DMS 273 (cell line): Measurements from ENCODE around the gene INHBE.
"Not testable (repeated sequence)": the region's sequence is repeated elsewhere in the genome, so short reads cannot be mapped to it uniquely, and the experiment has no call there.

Experiments used
- DNase-seq: peaks from one replicate; lab custom pipeline; 2025; ENCODE audit not compliant: unreplicated experiment; lab: John Stamatoyannopoulos, UW

The INHBE gene

DNA sequence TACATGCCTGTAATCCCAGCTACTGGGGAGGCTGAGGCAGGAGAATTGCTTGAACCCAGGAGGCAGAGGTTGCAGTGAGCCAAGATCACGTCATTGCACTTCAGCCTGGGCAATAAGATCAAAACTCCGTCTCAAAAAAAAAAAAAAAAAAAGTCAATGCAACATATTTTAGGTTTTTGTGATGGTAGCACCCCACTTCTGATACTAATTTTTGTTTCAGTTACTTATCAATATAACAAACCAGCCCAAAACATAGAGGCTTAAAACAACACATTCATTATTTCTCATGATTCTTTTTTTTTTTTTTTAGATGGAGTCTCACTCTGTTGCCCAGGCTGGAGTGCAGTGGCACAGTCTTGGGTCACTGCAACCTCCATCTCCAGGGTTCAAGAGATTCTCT lies 13.7 kb upstream of the INHBE start:
- not testable (repeated sequence) for DNase-seq

DNA sequence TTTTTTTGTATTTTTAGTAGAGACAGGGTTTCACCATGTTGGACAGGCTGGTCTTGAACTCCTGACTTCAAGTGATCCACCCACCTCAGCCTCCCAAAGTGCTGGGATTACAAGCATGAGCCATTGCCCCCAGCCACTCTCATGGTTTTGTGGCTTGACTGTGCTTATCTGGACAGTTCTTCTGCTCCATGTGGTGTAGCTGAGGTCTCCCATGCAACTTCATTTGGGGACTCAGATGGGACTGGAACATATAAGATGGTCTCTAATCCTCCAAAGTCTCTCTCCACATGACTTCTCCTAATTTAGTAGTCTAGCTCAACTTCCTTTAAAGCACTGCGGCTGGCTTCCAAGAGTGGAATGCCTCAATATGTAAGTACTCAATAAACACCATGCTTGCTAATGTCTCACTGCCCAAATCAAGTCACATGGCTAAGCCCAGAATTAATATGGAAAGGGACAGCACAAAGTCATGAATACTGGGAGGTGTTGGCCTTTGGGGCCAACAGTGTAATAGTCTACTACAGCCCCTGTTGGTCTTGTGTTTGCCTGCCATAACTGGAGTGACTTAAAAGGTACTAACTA lies 13.2 kb upstream of the INHBE start:
- DNase-seq = no peak

- not testable (repeated sequence) for DNase-seq
Measured at GRCh38 chr12:57444337-57444736, 10.8 kb upstream of the INHBE start.

GRCh38 chr12:57444744-57445143 lies 10.4 kb upstream of the INHBE start:
- no peak for DNase-seq

- DNase-seq = no peak
Measured at GRCh38 chr12:57446292-57446960, 8.7 kb upstream of the INHBE start.

GRCh38 chr12:57448669-57449068 lies 6.4 kb upstream of the INHBE start:
- peak; percentile 7 for DNase-seq

DNA sequence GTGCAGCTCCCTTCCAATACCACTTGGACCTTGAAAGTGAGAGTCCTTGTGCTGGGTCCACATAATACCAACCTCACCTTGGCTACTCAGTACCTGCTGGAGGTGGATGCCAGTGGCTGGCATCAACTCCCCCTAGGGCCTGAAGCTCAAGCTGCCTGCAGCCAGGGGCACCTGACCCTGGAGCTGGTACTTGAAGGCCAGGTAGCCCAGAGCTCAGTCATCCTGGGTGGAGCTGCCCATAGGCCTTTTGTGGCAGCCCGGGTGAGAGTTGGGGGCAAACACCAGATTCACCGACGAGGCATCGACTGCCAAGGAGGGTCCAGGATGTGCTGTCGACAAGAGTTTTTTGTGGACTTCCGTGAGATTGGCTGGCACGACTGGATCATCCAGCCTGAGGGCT lies 5.7 kb upstream of the INHBE start:
- no peak for DNase-seq

DNA sequence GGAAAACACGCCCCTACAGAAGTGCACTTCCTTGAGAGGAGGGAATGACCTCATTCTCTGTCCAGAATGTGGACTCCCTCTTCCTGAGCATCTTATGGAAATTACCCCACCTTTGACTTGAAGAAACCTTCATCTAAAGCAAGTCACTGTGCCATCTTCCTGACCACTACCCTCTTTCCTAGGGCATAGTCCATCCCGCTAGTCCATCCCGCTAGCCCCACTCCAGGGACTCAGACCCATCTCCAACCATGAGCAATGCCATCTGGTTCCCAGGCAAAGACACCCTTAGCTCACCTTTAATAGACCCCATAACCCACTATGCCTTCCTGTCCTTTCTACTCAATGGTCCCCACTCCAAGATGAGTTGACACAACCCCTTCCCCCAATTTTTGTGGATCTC lies 5.0 kb upstream of the INHBE start:
- DNase-seq = no peak

DNA sequence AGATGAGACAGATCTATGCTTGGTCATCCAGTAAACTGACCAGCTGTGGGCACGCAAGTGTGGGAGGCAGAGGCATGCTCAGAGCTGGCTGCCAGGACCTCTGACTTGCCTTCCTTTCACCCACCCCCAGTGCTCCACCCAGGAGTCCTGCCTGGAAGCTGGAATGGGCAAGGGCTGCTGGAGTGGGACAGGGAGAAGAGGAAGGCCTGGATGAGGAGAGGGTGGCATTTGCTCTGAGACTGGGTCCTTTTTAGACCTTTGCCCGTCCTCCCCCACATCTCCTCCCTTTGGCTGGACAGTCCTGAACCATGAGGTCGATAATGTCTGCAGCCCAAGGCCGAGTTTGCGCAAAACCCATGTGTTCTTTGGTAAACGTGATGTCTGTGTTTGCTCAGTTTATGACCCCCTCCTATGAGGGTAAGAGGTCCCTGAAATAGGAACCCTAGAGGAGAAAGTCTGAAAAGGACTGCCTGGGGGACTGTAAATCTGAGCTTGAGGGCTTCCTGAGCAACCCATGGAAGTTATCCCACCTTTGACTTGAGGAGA lies 3.8 kb upstream of the INHBE start:
- DNase-seq = no peak

GRCh38 chr12:57452181-57452936 lies 2.7 kb upstream of the INHBE start:
- peak; percentile 90 for DNase-seq

GRCh38 chr12:57452937-57453509 lies 2.1 kb upstream of the INHBE start:
- DNase-seq = peak; percentile 88

- DNase-seq = no peak
Measured at GRCh38 chr12:57454213-57454565, 918 bp upstream of the INHBE start.

DNA sequence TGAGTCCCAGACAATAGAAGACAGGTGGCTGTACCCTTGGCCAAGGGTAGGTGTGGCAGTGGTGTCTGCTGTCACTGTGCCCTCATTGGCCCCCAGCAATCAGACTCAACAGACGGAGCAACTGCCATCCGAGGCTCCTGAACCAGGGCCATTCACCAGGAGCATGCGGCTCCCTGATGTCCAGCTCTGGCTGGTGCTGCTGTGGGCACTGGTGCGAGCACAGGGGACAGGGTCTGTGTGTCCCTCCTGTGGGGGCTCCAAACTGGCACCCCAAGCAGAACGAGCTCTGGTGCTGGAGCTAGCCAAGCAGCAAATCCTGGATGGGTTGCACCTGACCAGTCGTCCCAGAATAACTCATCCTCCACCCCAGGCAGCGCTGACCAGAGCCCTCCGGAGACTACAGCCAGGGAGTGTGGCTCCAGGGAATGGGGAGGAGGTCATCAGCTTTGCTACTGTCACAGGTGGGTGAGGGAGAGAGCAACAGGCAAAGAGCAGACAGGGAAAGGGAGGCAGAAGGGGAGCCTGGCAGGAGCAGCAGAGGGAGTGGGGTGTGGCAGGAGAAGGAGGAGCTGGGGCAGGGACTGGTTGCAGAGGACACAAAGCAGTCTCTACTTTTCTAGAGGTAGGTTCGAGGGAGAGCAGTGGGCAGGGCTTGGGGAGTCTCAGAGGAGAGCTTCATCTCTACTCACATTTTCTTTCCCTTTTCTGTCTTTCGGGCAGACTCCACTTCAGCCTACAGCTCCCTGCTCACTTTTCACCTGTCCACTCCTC lies 452 bp downstream of the INHBE start:
- DNase-seq = peak; percentile 93

DNA sequence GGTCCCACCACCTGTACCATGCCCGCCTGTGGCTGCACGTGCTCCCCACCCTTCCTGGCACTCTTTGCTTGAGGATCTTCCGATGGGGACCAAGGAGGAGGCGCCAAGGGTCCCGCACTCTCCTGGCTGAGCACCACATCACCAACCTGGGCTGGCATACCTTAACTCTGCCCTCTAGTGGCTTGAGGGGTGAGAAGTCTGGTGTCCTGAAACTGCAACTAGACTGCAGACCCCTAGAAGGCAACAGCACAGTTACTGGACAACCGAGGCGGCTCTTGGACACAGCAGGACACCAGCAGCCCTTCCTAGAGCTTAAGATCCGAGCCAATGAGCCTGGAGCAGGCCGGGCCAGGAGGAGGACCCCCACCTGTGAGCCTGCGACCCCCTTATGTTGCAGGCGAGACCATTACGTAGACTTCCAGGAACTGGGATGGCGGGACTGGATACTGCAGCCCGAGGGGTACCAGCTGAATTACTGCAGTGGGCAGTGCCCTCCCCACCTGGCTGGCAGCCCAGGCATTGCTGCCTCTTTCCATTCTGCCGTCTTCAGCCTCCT lies 1.1 kb downstream of the INHBE start:
- DNase-seq = peak; percentile 84

GRCh38 chr12:57456737-57457490 lies 1.8 kb downstream of the INHBE start:
- peak; percentile 53 for DNase-seq

DNA sequence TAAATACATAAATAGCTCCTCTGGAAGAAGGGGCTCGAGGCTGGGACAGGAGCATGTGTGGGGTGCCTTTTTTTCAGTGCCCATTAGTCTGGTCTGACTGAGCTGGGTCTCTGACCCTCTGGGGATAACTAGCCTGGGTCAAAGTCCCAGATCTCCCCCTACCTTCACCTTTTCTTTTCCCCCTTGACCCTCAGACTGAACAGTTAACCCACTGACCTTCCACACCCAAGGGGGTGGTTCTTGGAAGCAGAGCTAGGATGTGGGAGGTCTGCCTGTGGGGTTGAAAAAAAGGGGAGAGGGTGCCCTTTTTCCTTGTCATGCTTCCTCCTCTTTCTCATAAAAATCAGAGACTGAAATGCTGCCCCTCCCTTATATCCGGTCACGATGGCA lies 3.6 kb downstream of the INHBE start:
- no peak for DNase-seq

DNA sequence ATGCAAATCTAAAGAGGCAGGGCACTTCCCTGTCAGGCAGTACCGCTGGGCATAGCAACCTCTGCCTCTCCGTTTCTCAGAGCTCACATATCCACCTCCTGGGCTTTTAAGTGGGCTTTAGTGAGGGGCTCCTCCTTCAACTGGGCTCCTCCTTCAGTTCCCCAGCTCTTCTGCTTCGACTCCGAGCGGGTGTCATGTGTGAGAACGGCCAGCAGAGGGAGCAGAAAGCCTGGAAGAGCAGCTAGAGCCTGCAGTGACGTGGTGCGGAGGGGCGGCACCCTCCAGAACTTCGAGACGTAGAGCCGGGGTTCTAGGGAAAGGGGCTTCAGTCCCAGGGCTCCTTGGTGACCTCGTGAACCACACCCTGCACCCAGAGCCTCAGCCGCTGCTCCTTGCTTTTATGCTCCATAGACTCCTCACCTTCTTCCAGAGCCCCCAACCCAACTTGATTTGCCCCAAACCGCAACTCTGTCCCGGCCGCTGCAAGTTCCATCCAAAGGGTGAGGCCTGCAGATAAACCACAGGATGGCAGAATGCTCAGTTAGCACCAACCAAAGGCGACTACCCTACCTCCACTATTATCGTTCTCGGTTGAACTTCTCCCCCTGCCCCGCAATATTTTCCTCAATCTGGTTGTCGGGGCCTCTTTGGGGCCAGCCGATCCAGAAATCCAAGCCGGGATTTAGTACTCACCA lies 4.1 kb downstream of the INHBE start:
- DNase-seq = peak; percentile 96

DNA sequence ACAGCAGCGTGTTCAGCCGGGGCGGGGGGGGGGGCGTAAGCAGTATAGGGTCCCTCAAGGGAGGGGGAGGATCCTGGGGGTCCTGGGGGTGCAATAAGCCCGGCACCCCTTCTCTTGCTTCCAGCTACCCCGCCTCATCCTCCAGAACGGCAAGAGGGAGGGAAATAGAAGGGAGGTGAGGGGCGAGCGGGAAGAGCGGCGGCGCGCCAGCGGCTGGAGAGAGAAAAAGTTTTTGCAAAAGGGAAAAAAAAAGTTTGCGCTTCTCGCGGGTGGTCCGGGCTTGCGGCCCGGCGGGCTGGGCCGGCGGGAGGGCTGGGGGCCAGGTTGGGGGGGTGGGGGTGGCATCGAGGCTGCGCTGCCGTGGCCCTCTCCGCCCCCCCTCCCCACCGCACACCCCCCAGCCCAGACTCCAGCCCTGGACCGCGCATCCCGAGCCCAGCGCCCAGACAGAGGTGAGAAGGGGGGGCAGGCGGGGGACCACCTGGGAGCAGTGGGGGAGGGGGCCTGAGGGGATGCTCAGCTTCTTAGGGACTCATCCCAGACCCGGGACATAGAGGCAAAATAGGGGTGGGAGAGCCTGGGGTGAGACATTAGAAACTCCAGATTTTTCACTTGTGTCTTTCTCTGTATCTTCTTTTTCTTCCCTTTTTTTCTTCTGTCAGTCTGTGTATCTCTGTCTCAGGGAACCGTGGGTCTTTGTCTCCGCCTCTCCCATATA lies 4.8 kb downstream of the INHBE start, which contains the start of gene GLI1:
TSS of gene GLI1 (plus strand) at position 36 of the 718 bp plus-strand sequence. CDS start 3,907 bp downstream, outside the sequence.
- peak; percentile 76 for DNase-seq

DNA sequence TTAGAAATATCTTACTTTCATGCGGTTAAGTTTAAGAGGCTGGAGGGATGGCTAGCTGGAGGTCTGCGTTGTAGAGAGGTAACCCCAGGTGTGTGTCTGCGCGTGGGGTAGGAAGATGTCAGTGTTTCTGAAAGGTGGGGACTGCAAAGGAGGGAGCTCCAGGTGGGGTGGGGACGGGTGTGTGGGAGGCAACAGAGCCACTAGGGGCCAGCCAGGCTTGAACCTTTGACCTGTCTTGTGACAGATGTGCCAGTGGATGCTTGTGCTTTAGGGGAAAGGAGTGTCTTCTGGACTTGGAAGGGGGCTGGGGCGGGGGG lies 5.3 kb downstream of the INHBE start:
- peak; percentile 49 for DNase-seq
